Measurements from ENCODE around the gene DSC1.
A peak's percentile ranks its signal among the peaks of the same experiment; 100 is the strongest.

The DSC1 gene

DNA sequence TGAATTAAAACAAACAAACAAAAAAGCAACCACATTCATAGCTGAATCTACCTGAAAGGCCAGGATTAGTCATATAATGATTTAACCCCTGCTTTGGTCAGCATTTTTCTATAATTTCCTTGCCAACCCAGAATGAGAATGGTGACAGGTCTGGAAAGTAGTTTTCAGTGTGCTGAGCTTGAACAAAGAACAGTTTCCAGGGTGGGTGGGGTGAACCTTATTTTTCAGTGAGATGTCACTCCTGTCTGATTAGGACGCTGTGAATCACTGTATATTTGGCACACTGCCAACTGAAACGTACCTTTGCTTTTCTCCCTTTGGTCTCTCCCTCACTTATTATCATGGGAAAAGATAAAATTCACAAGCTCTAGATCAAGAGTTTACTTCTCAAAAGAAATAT lies 35.0 kb upstream of the DSC1 start:
- CTCF ChIA-PET = no interaction called here

DNA sequence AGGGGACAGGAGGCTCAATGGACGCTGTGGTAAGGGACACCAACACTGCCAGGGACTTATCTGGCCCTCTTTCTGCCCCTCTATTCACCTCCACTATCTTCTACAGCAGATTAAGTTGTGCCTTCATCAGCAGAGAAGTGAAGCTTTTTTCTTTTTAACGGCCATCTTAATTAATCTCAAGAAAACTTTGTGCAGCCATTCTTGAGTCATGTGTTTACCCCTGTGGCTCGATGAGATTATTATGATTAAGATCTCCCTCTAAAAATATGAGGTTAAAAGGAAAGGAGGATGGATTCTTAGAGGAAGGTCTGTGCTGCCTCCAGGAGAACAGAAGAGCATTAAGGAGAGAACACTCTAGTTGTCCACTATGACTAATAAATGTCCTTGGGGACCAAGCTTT lies 32.4 kb upstream of the DSC1 start:
- POLR2A ChIA-PET (ENCODE audit: low non-redundant PET) = no interaction called here
- no peak for DNase-seq (ENCODE audit: low spot score)
- no peak overlapping the region for H3K27ac ChIP-seq
- CTCF ChIA-PET = no interaction called here
- TF ChIP-seq, protein P1, sequence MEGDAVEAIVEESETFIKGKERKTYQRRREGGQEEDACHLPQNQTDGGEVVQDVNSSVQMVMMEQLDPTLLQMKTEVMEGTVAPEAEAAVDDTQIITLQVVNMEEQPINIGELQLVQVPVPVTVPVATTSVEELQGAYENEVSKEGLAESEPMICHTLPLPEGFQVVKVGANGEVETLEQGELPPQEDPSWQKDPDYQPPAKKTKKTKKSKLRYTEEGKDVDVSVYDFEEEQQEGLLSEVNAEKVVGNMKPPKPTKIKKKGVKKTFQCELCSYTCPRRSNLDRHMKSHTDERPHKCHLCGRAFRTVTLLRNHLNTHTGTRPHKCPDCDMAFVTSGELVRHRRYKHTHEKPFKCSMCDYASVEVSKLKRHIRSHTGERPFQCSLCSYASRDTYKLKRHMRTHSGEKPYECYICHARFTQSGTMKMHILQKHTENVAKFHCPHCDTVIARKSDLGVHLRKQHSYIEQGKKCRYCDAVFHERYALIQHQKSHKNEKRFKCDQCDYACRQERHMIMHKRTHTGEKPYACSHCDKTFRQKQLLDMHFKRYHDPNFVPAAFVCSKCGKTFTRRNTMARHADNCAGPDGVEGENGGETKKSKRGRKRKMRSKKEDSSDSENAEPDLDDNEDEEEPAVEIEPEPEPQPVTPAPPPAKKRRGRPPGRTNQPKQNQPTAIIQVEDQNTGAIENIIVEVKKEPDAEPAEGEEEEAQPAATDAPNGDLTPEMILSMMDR (conservative IDR thresholded peaks at IDR 0.05; ENCODE audit: low read depth) = no peak

More for the DNA sequence above, 35.0 kb upstream of the DSC1 start:
- TF ChIP-seq, protein P1 (conservative IDR thresholded peaks at IDR 0.05; ENCODE audit: low read depth) = no peak
- peak; percentile 51 for DNase-seq (ENCODE audit: low spot score)
- no peak overlapping the region for H3K27ac ChIP-seq
- POLR2A ChIA-PET (ENCODE audit: low non-redundant PET) = no interaction called here

DNA sequence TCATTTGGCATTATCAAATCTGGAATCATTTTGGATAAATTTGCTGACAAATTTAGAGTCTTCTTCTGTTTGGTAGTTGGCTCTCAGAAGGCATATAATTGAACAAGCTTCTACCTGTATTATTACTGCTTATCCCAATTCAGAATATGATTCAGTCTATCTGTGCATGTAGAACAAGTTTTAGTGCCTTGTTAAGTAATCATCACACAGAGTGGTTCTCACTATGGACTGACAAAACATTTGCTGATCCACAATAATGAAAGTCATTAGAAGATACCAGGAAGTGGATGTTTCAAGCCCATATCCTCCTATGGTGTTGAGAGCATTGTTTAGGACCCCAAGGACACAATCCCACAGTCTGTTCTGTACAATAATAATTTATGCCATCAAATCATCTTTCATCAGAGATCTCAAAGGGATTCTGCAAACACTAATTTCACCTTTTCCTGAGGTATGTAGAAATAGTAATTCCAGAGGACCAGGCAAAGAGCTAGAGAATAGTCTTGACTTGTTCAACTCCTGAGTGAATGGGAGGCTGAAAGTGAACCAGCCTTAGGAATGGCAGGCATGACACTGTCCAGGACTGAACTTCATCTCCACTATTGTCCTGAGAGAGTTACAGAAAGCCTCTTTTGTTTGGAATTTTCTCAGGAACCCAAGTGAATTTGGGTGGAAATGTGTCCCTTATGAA lies 29.6 kb upstream of the DSC1 start:
- DNase-seq (ENCODE audit: low spot score) = no peak
- TF ChIP-seq, protein P1 (conservative IDR thresholded peaks at IDR 0.05; ENCODE audit: low read depth) = no peak
- no peak overlapping the region for H3K27ac ChIP-seq
- ChIA-PET CTCF (no interaction called here), POLR2A (ENCODE audit: low non-redundant PET) (no interaction called here)

DNA sequence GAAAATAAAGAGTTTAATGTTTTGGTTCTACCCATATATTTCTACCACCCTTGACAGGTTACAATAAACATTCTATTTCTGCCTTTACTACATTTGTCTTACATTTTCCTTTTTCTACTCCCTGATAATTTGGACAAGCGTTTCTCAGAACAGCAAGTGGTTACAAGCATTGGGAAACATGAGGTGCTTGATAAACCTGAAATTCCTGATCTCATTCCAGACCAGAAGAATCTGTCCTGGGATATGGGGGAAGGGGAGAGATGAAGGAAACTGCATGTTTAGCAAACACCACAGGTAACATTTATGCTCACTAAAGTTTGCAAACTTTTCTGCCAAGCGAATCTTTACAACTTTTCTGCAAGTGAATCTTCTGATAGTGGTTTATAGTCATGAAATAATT lies 28.3 kb upstream of the DSC1 start:
- DNase-seq (ENCODE audit: low spot score) = peak; percentile 31
- TF ChIP-seq, protein P1 (conservative IDR thresholded peaks at IDR 0.05; ENCODE audit: low read depth) = no peak
- H3K27ac ChIP-seq = no peak overlapping the region
- ChIA-PET CTCF (no interaction called here), POLR2A (ENCODE audit: low non-redundant PET) (no interaction called here)

DNA sequence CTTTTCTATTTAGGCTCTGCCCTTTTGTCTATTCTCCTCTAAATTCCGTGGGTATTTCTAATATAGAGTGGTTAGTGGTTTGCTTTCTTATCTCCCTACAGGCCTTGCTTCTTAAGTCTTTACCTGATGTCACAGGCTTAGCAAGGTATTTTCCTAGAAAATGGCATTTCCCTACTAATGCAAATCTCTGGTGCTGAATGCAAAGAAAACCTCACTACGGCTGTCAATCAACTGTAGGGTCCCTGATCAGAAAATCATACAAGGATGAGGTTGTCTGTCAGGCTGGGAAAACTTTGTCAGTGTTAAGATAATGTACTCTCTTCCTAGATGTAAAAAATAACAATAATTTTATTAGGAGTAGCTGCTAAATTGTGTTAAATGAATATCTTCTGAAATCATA lies 27.1 kb upstream of the DSC1 start:
- TF ChIP-seq, protein P1 (conservative IDR thresholded peaks at IDR 0.05; ENCODE audit: low read depth) = no peak
- CTCF ChIA-PET = interaction anchor here (0.7 kb wide), 1 partner anchor 75 kb away, joined by 3 read pairs; no protein-coding TSS in a partner anchor
- no peak overlapping the region for H3K27ac ChIP-seq
- DNase-seq (ENCODE audit: low spot score) = no peak
- POLR2A ChIA-PET (ENCODE audit: low non-redundant PET) = no interaction called here

DNA sequence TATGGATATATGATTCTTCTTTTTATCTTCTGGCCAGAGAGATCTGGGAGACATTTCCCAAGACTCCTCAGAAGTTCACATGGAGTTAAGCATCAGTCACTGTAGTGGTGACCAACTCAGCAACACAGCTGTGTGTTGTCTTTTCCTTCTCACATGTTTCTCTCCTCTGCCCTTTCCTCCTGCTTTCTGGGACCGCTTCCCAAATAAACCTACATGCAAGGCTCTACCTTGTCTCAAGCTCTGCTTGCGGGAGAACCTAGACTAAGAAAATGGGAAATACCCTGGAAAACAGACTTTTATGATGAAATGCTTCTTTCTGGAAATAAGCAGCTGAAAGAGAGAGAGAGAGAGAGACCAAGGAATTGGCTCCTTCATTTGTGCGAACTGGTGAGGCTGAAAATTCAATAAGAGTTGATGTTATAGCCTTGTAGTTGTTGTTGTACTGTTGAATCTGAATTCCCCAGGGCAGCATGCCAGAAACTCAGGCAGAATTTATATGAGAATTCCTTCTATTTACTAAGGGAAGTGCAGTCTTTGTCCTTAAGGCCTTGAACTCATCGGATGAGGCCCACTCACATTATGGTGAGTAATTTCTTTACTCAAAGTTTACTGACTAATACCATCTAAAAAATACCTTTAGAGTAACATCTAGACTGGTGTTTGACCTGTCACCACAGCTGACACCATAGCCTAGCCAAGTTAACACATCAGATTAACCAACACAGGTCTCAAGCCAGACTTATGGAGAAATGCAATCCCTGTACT lies 22.7 kb upstream of the DSC1 start:
- CTCF ChIA-PET = no interaction called here
- TF ChIP-seq, protein P1 (conservative IDR thresholded peaks at IDR 0.05; ENCODE audit: low read depth) = no peak
- no peak for DNase-seq (ENCODE audit: low spot score)
- no peak overlapping the region for H3K27ac ChIP-seq
- POLR2A ChIA-PET (ENCODE audit: low non-redundant PET) = no interaction called here
